ENCODE data around the gene AMPD2. TPM values are rescaled to one million over a fixed set of nuclear protein-coding genes. Genes with fewer than 3 reads are reported as not detected.
A peak's percentile ranks its signal among the peaks of the same experiment; 100 is the strongest.

The AMPD2 gene
- total and polyA plus RNA-seq, 9 of the 15 experiments (the other 6 are each of a cell fraction or from before 2014, with no cell fraction given) = 2.0 to 77.7 (median 28.2) TPM

- no peak for TF ChIP-seq ZBTB33 (CRISPR knock-in tag; IDR thresholded peaks at IDR 0.05)
- TF ChIP-seq GTF3C2 (IDR thresholded peaks at IDR 0.05; ENCODE audit: borderline replicate concordance, extremely low read depth, insufficient read length) = no peak
- TF ChIP-seq CSDE1 (IDR thresholded peaks at IDR 0.05) = no peak
- no peak for TF ChIP-seq KDM5B (IDR thresholded peaks at IDR 0.05; ENCODE audit: insufficient replicate concordance, low read depth, low read length)
- no peak for TF ChIP-seq FOXM1 (IDR thresholded peaks at IDR 0.05; ENCODE audit: low read depth)
- TF ChIP-seq FOXM1 (CRISPR knock-in tag; IDR thresholded peaks at IDR 0.05; ENCODE audit: low read depth) = no peak
- peak; percentile 61; the same call in 1 of the 2 replicates for TF ChIP-seq ESRRA (IDR thresholded peaks at IDR 0.05; ENCODE audit: borderline replicate concordance, low read depth)
- no peak for TF ChIP-seq TEAD1 (CRISPR knock-in tag; IDR thresholded peaks at IDR 0.05)
- TF ChIP-seq ZSCAN32 (CRISPR knock-in tag; IDR thresholded peaks at IDR 0.05) = no peak
- no peak for TF ChIP-seq ZBTB2 (IDR thresholded peaks at IDR 0.05)
- TF ChIP-seq CCAR2 (IDR thresholded peaks at IDR 0.05; ENCODE audit: low read depth, low read length) = no peak
- no peak for TF ChIP-seq HNRNPK (IDR thresholded peaks at IDR 0.05; ENCODE audit: low read depth, low read length, poor library complexity, severe bottlenecking)
- no peak for TF ChIP-seq POLR2A (conservative IDR thresholded peaks at IDR 0.05)
- no peak for TF ChIP-seq CCNT2 (IDR thresholded peaks at IDR 0.05; ENCODE audit: borderline replicate concordance, extremely low read depth, insufficient read length, low read depth, low read length)
- no peak for TF ChIP-seq CBFB (CRISPR knock-in tag; IDR thresholded peaks at IDR 0.05)
- TF ChIP-seq ZHX1 (conservative IDR thresholded peaks at IDR 0.05; ENCODE audit: low read length) = no peak
- no peak for TF ChIP-seq SMAD1 (IDR thresholded peaks at IDR 0.05; ENCODE audit: low read depth, low read length, partially characterized antibody)
- TF ChIP-seq ZBTB8A (IDR thresholded peaks at IDR 0.05; ENCODE audit: partially characterized antibody) = no peak
- no peak for TF ChIP-seq ZNF644 (tag; IDR thresholded peaks at IDR 0.05; ENCODE audit: low read depth)
Measured at GRCh38 chr1:109640285-109640865, 20.7 kb downstream of the AMPD2 start (continued).
